MV-4-11 (cell line): ENCODE measurements around the gene TMEM184A.

Source experiments
- DNase-seq: peaks from one replicate; lab custom pipeline; 2025; lab: John Stamatoyannopoulos, UW

Gene TMEM184A

GRCh38 chr7:1550846-1551155 lies 5.2 kb downstream of the TMEM184A start:
- no peak for DNase-seq

DNA sequence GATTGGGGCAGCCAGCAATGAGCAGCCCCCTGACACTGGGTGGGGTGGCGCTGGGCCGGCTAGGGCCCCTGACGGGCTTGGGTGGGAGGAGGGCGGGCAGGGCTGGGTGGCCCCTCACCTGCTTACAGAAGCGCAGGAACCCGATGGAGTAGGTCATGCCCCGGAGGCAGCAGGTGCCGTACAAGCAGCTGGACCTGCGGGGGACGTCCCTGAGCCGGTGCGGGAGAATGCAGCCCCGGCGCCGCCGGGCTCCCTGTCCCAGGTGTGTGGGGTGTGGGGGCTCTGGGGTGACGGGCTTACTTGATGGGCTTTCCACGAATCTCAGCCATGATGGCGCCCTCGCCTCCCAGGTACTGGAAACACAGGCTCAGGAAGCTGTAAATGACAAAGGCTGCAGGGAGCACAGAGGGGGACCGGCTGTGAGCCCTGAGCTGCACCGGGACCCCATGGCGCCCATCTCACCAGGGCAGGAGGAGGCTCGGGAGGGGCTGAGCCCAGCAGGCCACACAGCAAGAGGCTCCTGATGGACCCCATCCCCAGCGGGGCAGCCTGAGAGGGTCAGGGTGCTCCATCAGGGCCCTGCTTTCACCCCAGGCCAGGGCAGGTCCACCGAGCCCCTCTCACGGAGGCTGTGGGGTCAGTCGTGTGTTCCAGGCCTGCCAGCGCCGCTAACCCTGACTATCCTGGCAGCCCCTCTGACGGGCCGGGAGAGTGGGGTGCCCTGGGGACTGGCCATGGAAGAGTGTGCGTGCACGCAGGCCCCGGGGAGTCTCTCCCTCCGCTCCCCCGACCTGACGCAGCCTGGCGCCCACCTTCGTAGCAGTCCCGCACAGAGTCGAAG lies 5.8 kb downstream of the TMEM184A start:
- no peak for DNase-seq

DNA sequence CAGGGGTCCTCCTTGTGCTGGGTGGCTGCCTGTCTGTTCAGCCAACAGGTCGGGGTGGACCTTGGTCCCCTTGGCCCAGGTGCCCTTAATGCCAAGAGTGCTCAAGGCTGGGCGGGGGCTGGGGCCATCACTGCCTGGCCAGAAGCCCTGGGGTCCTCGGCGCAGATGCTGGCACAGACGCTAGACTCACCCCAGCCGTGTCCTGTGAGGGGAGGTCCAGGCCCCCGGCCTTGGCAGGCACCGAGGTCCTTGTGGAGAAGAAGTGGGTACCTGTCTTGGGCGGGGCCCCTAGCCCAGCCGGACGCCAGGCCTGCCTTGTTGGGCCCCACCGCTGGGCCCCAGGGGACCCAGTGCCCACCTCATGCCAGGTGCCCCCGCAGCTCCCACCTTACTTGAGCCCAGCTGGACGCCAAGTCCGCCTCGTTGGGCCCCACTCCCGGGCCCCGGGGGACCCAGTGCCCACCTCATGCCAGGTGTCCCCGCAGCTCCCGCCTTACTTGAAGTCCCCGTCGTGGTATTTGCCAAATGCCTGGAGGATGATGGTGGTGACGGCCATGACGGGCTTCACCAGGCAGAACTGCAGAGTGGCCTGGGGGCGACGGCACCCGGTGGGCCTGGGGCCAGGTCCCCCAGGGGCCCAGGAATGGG lies 6.5 kb downstream of the TMEM184A start:
- no peak for DNase-seq

DNA sequence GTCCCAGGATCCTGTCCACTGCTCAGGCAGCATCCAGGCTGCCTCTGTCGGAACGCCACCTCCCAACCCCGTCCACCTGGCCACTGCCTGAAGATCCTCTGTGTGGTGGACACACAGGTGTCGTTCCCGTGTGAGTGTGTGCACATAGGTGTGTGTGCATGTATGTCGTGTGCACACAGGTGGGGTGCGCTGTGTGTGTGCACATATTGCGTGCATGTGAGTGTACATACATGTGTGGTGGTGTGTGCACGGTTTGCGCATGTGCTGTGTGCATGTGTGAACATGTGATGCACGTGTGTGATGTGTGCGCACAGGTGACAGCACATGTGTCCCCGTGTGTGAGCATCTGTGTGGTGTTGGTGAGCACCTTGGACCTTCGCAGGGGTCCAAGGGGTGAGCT lies 7.1 kb downstream of the TMEM184A start:
- no peak for DNase-seq

GRCh38 chr7:1548438-1548831 lies 7.6 kb downstream of the TMEM184A start:
- DNase-seq = peak; percentile 32

- DNase-seq = no peak
Observed at GRCh38 chr7:1547777-1548437, 8.1 kb downstream of the TMEM184A start.

- DNase-seq = no peak
Observed at GRCh38 chr7:1546909-1547776, 8.9 kb downstream of the TMEM184A start.

DNA sequence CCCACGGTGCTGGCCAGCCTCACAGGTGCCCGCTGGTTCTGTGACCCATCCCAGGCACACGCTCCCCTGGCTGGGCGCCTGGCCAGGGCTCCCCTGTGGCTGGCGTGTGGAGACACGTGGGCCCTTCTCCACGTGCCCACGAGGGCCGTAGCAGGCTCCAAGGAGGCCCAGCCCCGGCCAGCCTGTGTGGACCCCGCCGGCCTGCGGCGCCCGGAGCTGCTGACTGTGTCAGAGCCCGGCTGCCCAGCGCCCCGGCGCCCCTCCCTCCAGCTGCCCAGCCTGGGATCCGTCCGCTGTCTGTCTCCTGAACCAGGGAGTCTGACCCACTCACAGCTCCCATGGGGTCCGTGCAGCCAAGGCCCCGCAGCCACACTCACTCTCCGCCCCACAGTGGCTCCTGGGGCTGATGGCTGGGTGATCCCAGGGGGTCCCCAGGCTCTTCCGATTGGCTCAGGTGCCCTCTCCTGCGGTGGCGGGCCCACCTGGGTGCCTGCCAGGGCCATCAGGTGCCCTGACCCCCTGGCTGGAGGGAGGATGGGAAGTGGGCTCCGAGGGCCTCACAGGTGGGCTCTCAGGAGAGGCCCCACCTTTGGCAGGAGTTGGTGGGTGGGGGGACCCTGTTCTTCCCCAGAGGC lies 9.6 kb downstream of the TMEM184A start:
- no peak for DNase-seq

GRCh38 chr7:1545417-1546246 lies 10.4 kb downstream of the TMEM184A start:
- no peak for DNase-seq

GRCh38 chr7:1544896-1545416 lies 11.0 kb downstream of the TMEM184A start:
- DNase-seq = no peak

- no peak for DNase-seq
Observed at GRCh38 chr7:1544178-1544895, 11.7 kb downstream of the TMEM184A start.

- DNase-seq = no peak
Observed at GRCh38 chr7:1543826-1544177, 12.2 kb downstream of the TMEM184A start.

DNA sequence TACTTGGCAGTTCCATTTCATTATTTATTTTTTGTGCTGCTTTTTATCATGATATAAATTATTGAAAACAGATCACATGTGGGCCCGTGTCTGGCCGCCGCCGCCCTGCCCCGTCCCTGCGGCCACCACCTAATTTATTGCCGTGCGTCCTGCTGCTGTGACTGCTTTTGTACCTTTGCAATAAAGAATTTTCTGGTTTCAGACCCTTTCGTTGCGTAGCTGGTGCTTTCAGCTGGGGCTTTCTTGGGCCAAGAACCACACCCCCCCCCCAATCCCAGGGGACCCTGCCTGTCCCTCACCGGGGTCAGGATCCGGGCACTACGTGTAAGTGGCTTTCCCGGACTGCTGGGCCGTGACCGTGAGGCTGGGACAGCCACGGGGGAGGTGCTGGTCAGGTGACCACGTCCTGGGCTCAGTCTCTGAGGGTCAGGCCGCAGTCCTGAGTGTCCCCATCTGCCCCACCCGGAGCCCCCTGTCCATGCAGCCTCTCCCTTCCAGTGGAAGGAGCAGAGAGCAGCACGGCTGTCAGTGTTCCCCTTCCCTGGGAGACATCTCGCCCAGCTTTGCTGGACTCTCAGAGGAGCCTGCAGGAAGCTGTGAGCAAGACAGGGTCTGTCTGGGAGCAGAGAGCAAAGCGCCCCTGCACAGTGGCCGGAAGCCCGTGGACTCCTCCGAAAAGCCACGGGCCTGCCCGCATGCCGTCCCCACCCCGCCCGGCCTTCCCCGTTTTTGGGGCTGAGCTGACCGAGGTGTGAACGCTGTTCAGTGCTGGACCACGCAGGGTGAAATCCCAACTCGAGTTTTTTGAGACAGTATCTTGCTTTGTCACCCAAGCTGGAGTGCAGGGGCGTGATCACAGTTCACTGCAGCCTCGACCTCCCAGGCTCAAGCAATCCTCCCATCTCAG lies 12.9 kb downstream of the TMEM184A start:
- DNase-seq = no peak

GRCh38 chr7:1542329-1542728 lies 13.7 kb downstream of the TMEM184A start:
- no peak for DNase-seq

DNA sequence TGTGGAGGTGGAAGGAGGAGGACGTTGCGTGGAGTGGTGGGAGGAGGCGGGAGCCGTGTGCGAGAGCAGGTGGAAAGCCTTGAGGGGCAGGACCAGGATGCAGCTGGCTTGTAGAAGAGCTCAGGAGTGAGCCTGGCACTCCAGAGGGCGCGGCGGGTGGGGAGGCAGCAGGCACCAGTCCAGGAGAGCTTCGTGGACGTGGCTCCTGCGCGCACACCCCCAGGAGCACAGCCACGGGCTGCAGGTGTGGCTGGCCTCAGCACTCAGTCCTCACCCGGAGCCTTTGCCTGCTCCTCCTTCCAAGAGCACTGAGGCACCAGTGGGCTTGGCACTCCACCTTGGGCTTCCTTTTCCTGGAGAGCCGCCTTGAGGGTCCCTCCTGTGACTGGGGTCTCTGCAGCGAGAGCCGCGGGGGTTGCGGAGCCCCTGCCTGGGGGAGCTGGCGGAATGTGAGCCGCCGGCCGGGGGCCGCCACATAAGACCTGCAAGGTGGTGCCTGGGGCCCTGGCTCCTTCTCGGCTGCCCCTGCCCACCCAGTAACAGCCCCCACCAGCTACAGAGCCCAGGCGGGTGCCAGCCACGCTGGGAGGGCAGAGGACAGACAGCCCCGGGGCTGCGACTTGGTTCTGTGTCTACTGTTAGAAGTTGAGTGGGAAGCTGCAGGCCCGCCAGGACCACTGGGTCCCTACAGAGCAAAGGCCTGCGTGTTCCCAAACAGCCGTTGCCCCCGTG lies 14.4 kb downstream of the TMEM184A start:
- DNase-seq = no peak

DNA sequence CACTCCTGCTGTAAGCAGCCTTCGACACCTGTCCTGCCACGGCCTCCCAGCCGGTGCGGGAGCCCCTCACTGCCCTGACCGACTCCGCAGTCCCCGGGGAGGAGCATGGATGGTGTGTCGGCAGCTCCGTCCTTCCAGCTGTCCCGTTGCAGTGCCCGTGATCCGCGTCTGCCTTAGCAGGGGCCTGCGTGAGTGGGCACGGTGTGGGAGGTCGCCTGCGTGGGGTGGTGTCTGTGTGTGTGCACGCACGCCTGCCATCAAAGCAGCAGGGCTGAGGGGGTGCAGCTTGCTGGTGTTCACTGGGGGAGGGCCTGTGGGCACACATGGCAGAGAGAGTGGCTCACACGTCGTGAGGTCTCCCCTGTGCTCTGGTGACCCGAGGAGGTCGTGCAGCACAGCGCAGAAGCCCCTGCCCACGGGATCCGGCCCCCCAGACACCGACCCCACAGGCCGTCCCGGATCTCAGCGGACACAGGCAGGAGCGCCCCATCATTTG lies 15.2 kb downstream of the TMEM184A start:
- DNase-seq = no peak

DNA sequence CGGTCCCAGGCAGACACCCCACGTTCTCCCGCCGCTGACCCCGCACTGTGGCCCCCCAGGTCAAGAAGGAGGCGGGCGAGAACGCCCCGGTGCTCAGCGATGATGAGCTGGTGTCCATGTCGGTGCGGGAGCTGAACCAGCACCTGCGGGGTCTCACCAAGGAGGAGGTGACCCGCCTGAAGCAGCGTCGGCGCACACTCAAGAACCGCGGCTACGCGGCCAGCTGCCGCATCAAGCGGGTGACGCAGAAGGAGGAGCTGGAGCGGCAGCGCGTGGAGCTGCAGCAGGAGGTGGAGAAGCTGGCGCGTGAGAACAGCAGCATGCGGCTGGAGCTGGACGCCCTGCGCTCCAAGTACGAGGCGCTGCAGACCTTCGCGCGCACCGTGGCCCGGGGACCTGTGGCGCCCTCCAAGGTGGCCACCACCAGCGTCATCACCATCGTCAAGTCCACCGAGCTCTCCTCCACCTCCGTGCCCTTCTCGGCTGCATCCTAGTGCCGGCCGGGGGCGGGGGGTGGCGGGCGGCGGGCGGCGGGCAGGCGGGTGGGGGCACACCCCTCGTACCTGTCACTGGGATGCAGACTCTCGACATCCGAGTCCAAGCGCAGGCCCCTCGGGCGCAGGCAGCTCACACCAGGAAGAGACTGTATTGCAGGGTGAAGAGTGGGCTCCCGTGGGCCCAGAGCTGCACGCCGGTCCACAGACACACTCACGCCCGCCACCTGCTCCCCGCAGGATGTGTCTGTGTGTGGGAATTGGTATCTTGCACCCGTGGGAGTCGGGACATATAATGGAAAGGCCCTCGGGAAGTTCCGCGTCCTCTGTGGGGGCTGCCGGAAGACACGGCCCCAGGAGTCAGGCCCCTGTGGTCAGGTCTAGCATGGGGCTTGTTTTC lies 15.9 kb downstream of the TMEM184A start:
- DNase-seq = no peak
